ENCODE results near the gene NMNAT2.

- no peak for TF ChIP-seq CTCF (IDR thresholded peaks at IDR 0.05; ENCODE audit: low read length)
- TF ChIP-seq EZH2 (IDR thresholded peaks at IDR 0.05; ENCODE audit: borderline replicate concordance, low read length), result no peak
Measured at GRCh38 chr1:183291802-183292514, 126.2 kb downstream of the NMNAT2 start.

Data from OCI-LY1 (cell line).